ENCODE results near the gene NT5M. TPM values are rescaled to one million over a fixed set of nuclear protein-coding genes. Genes with fewer than 3 reads are reported as not detected.

The NT5M gene
- total RNA-seq, 1 donor from 2014 or later = 4.6 TPM

DNA sequence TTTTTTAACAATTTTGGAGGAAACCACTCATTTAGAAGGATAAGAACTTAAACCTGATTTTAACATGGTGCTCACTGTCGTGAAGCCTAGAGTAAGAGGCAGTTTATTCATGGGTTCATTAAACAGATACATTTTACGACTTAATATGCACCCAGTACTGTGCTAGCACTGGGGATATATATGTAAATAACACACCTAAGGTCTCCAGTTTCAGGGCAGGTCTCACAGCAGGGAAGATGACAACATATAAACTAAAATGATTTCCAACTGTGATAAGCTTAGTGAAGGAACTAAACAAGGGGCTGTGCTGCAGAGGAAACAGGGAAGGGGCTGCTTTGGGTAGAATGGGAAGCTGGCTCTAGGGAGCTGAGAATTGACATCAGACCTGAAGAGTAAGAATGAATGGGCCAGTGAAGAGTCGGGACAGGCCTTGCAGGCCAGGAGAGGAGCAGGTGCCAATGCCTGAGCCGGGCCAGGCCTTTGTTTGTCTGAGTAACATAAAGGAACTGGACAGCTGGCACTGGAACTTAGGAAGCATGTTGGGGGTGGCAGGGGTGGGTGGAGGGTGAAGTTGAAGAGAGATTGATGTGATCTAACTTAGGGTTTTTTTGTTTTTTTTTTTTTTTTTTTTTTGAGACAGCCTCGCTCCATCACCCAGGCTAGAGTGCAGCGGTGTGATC lies 12.1 kb downstream of the NT5M start:
- H3K27me3 ChIP-seq = no peaks in the 10 kb centered on the region
- TF ChIP-seq, protein P1, sequence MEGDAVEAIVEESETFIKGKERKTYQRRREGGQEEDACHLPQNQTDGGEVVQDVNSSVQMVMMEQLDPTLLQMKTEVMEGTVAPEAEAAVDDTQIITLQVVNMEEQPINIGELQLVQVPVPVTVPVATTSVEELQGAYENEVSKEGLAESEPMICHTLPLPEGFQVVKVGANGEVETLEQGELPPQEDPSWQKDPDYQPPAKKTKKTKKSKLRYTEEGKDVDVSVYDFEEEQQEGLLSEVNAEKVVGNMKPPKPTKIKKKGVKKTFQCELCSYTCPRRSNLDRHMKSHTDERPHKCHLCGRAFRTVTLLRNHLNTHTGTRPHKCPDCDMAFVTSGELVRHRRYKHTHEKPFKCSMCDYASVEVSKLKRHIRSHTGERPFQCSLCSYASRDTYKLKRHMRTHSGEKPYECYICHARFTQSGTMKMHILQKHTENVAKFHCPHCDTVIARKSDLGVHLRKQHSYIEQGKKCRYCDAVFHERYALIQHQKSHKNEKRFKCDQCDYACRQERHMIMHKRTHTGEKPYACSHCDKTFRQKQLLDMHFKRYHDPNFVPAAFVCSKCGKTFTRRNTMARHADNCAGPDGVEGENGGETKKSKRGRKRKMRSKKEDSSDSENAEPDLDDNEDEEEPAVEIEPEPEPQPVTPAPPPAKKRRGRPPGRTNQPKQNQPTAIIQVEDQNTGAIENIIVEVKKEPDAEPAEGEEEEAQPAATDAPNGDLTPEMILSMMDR (IDR thresholded peaks at IDR 0.05) = no peak
- intact Hi-C loops (cut with DNase I) = no loop called here
- DNase-seq (ENCODE audit: low spot score in 2 of 2) = no peak
- H3K4me1 ChIP-seq = no peaks in the 10 kb centered on the region
- no peaks in the 10 kb centered on the region for H3K36me3 ChIP-seq
- no peak overlapping the region for H3K27ac ChIP-seq
- H3K4me3 ChIP-seq = no peak overlapping the region
- no peaks in the 10 kb centered on the region for H3K9me3 ChIP-seq

DNA sequence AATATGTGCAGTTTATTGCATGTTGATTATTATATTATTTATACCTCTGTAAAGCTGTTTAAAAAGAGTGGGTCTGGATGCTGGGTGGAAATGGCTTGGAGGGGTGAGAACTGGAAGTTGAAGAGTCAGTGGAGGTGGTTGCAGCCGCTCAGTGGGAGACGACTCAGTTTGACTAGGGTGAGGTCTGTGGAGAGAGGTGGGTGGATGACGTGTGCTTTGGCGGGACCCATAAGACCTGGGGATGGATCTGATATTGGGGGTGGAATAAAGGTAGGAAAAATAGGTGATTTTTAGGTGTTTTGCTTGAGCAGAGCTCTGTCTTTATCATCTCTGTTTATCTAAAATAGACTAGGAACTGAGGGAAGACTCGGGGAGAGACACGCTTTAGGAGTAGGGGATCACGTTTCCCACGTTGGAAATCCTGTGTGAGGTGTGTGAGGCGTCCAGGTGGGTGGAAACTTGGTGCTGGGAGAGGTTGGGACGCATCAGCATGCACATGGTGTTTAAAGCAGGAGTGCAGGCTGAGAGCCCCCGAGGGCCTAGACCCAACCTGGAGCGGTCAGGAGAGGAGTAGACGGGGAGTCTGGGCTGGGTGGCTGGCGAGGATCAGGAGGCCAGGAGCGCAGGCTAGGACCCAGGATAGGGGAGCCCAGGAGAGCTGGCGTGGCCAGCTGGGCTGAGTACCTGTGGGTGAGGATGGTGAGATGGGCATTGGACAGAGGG lies 17.2 kb downstream of the NT5M start:
- Histone ChIP-seq H3K4me1 (no peaks in the 10 kb centered on the region), H3K36me3 (no peaks in the 10 kb centered on the region), H3K27me3 (no peaks in the 10 kb centered on the region), H3K4me3 (no peak overlapping the region), H3K9me3 (no peaks in the 10 kb centered on the region), H3K27ac (no peak overlapping the region)
- intact Hi-C loops (cut with DNase I) = no loop called here
- TF ChIP-seq, protein P1 (IDR thresholded peaks at IDR 0.05) = no peak
- DNase-seq (ENCODE audit: low spot score in 2 of 2) = no peak

DNA sequence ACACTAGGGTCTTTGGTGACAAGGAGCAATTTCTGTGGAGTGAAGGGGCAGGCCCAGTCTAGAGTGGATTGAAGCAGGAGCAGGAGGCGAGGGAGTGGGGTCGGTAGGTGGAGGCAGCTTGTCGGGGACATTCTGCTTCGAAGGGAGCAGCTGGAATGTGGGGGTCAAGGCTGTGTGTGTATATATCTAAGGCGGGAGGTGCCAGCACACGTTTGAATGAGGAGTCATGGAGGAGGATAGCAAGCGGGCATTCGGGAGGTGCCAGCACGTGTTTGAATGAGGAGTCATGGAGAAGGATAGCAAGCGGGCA lies 17.7 kb downstream of the NT5M start:
- DNase-seq (ENCODE audit: low spot score in 2 of 2) = no peak

DNA sequence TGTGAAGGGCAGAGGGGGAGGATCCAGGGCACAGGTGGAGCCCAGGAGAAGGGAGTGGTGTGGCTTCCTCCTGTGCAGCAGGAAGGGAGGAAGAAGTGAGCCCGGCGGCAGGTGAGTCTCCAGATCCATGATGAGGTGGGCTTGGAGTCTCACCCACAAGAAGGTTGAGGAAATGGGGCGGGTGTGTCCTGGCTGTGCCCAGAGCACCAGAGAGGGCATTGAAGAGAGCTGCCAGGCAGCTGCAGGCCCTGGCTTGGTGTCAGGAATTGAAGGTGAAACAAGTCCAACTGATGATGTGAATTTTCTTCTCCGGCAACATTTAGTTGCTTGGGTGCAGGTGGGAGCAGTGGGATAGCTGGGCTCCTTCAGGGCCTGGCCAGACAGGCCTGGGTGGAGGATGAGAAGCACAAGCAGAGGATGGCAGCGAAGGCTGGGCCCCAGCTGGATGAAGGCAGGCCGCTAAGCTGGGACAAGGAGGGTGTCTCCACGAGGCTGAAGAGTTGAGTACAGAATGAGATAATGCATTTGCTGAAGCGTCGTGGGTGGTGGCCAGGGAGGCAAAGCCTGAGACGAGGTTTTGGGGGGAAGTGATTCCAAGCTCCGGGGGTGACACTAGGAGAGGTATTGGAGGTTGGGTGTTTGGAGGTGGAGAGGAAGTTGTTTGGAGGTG lies 18.3 kb downstream of the NT5M start:
- no peaks in the 10 kb centered on the region for H3K36me3 ChIP-seq
- no peaks in the 10 kb centered on the region for H3K9me3 ChIP-seq
- no peaks in the 10 kb centered on the region for H3K4me1 ChIP-seq
- H3K27ac ChIP-seq = no peak overlapping the region
- no peaks in the 10 kb centered on the region for H3K27me3 ChIP-seq
- no peak for DNase-seq (ENCODE audit: low spot score in 2 of 2)
- intact Hi-C loops (cut with DNase I) = no loop called here
- H3K4me3 ChIP-seq = no peak overlapping the region
- TF ChIP-seq, protein P1 (IDR thresholded peaks at IDR 0.05) = no peak

More for the DNA sequence above, 17.7 kb downstream of the NT5M start:
- Histone ChIP-seq H3K4me1 (no peaks in the 10 kb centered on the region), H3K36me3 (no peaks in the 10 kb centered on the region), H3K27ac (no peak overlapping the region), H3K27me3 (no peaks in the 10 kb centered on the region), H3K4me3 (no peak overlapping the region), H3K9me3 (no peaks in the 10 kb centered on the region)
- TF ChIP-seq, protein P1 (IDR thresholded peaks at IDR 0.05) = no peak
- intact Hi-C loops (cut with DNase I) = no loop called here

GRCh38 chr17:17322516-17323510 lies 19.6 kb downstream of the NT5M start:
- TF ChIP-seq, protein P1 (IDR thresholded peaks at IDR 0.05) = no peak
- no peaks in the 10 kb centered on the region for H3K36me3 ChIP-seq
- intact Hi-C loops (cut with DNase I) = no loop called here
- no peak for DNase-seq (ENCODE audit: low spot score in 2 of 2)
- H3K9me3 ChIP-seq = no peaks in the 10 kb centered on the region
- H3K27me3 ChIP-seq = no peaks in the 10 kb centered on the region
- H3K4me3 ChIP-seq = no peak overlapping the region
- H3K4me1 ChIP-seq = no peaks in the 10 kb centered on the region
- H3K27ac ChIP-seq = no peak overlapping the region
